ENCODE measurements around the gene CCDC30. TPM values are rescaled to one million over a fixed set of nuclear protein-coding genes. Genes with fewer than 3 reads are reported as not detected.

CCDC30 gene
- total RNA-seq, 1 donor from 2014 or later: 1.8 TPM

GRCh38 chr1:42576935-42577334 lies 113.8 kb downstream of the CCDC30 start:
- no peaks in the 10 kb centered on the region for H3K36me3 ChIP-seq (ENCODE audit: control insufficient read depth, insufficient read depth, low read length)
- H3K27me3 ChIP-seq (ENCODE audit: control insufficient read depth, insufficient read depth, low read length): no peaks in the 10 kb centered on the region
- no peak for DNase-seq (ENCODE audit: low read depth)
- no peak for TF ChIP-seq CTCF (IDR thresholded peaks at IDR 0.05; ENCODE audit: insufficient read depth, low read length, poor library complexity, severe bottlenecking)
- no peak overlapping the region for H3K4me3 ChIP-seq (ENCODE audit: low read depth, low read length)

- Histone ChIP-seq H3K36me3 (ENCODE audit: control insufficient read depth, insufficient read depth, low read length) (no peaks in the 10 kb centered on the region), H3K27me3 (ENCODE audit: control insufficient read depth, insufficient read depth, low read length) (no peaks in the 10 kb centered on the region), H3K4me3 (ENCODE audit: low read depth, low read length) (no peak overlapping the region)
- DNase-seq (ENCODE audit: low read depth): no peak
- no peak for TF ChIP-seq CTCF (IDR thresholded peaks at IDR 0.05; ENCODE audit: insufficient read depth, low read length, poor library complexity, severe bottlenecking)
Observed at GRCh38 chr1:42586016-42586415, 122.9 kb downstream of the CCDC30 start.

- H3K36me3 ChIP-seq (ENCODE audit: control insufficient read depth, insufficient read depth, low read length): no peaks in the 10 kb centered on the region
- H3K4me3 ChIP-seq (ENCODE audit: low read depth, low read length): no peak overlapping the region
- no peaks in the 10 kb centered on the region for H3K27me3 ChIP-seq (ENCODE audit: control insufficient read depth, insufficient read depth, low read length)
- no peak for DNase-seq (ENCODE audit: low read depth)
- no peak for TF ChIP-seq CTCF (IDR thresholded peaks at IDR 0.05; ENCODE audit: insufficient read depth, low read length, poor library complexity, severe bottlenecking)
Observed at GRCh38 chr1:42587753-42588152, 124.7 kb downstream of the CCDC30 start.

- TF ChIP-seq CTCF (IDR thresholded peaks at IDR 0.05; ENCODE audit: insufficient read depth, low read length, poor library complexity, severe bottlenecking): no peak
- no peaks in the 10 kb centered on the region for H3K27me3 ChIP-seq (ENCODE audit: control insufficient read depth, insufficient read depth, low read length)
- no peak for DNase-seq (ENCODE audit: low read depth)
- no peak overlapping the region for H3K4me3 ChIP-seq (ENCODE audit: low read depth, low read length)
- no peaks in the 10 kb centered on the region for H3K36me3 ChIP-seq (ENCODE audit: control insufficient read depth, insufficient read depth, low read length)
Observed at GRCh38 chr1:42592811-42593210, 129.7 kb downstream of the CCDC30 start.

GRCh38 chr1:42593486-42594100 lies 130.5 kb downstream of the CCDC30 start:
- Histone ChIP-seq H3K4me3 (ENCODE audit: low read depth, low read length) (no peak overlapping the region), H3K27me3 (ENCODE audit: control insufficient read depth, insufficient read depth, low read length) (no peaks in the 10 kb centered on the region), H3K36me3 (ENCODE audit: control insufficient read depth, insufficient read depth, low read length) (no peaks in the 10 kb centered on the region)
- no peak for TF ChIP-seq CTCF (IDR thresholded peaks at IDR 0.05; ENCODE audit: insufficient read depth, low read length, poor library complexity, severe bottlenecking)
- DNase-seq (ENCODE audit: low read depth): no peak

- H3K27me3 ChIP-seq (ENCODE audit: control insufficient read depth, insufficient read depth, low read length): no peaks in the 10 kb centered on the region
- TF ChIP-seq CTCF (IDR thresholded peaks at IDR 0.05; ENCODE audit: insufficient read depth, low read length, poor library complexity, severe bottlenecking): no peak
- no peaks in the 10 kb centered on the region for H3K36me3 ChIP-seq (ENCODE audit: control insufficient read depth, insufficient read depth, low read length)
- H3K4me3 ChIP-seq (ENCODE audit: low read depth, low read length): no peak overlapping the region
- no peak for DNase-seq (ENCODE audit: low read depth)
Observed at GRCh38 chr1:42601472-42601871, 138.4 kb downstream of the CCDC30 start.
